Calu3 (cell line): ENCODE data around the gene ID4. TPM values are rescaled to one million over a fixed set of nuclear protein-coding genes. Genes with fewer than 3 reads are reported as not detected.

ENCODE experiments used
- BruUV-seq: library from RNA; stranded (reverse); fragments of 400-500 nt; replicated peaks from 2 replicates; lab custom pipeline; 2021; lab: Mats Ljungman, UMichigan
- CTCF ChIA-PET: fragments of 300-600 bp; sonication (Branson Sonifier 250); formaldehyde crosslinking; loops from one replicate; lab custom pipeline; 2022; ENCODE audit warnings: antibody characterized with exemption; lab: Charles Lee
- DNase-seq: peaks from one replicate; pipeline ENCODE4 v3.0.0; 2022
- H3K27ac Mint-ChIP-seq: one replicate; pipeline ENCODE4 v1.8.0; 2022; ENCODE audit warnings: mixed read lengths; ENCODE audit not compliant: unreplicated experiment
- H3K27me3 Mint-ChIP-seq: one replicate; pipeline ENCODE4 v1.8.0; 2022; ENCODE audit warnings: mixed read lengths; ENCODE audit not compliant: unreplicated experiment
- H3K36me3 Mint-ChIP-seq: one replicate; pipeline ENCODE4 v1.8.0; 2022; ENCODE audit warnings: mild to moderate bottlenecking, moderate library complexity, mixed read lengths; ENCODE audit not compliant: insufficient read depth, unreplicated experiment
- H3K4me1 Mint-ChIP-seq: one replicate; pipeline ENCODE4 v1.8.0; 2022; ENCODE audit warnings: mild to moderate bottlenecking, low read depth, mixed read lengths; ENCODE audit not compliant: unreplicated experiment
- H3K4me3 Mint-ChIP-seq: one replicate; pipeline ENCODE4 v1.8.0; 2022; ENCODE audit warnings: mild to moderate bottlenecking, low read depth, moderate library complexity, mixed read lengths; ENCODE audit not compliant: unreplicated experiment
- H3K9me3 Mint-ChIP-seq: one replicate; pipeline ENCODE4 v1.8.0; 2022; ENCODE audit warnings: low read depth, mixed read lengths; ENCODE audit not compliant: unreplicated experiment
- intact Hi-C: fragments of 100-400 bp; cut with micrococcal nuclease; formaldehyde crosslinking; loops from one replicate; pipeline ENCODE4 v1.10.0; 2022; ENCODE audit not compliant: unreplicated experiment
- total RNA-seq: library from RNA; stranded (reverse); gene quantifications from 2 replicates; pipeline ENCODE4 v1.2.3, GENCODE V29; 2022
- TF ChIP-seq, protein P1 (sequence below): fragments of 200-600 bp; IDR thresholded peaks from one replicate; pipeline ENCODE4 v1.8.0; 2022; ENCODE audit warnings: antibody characterized with exemption; ENCODE audit not compliant: unreplicated experiment

ID4 gene
- total RNA-seq, 1 experiment from 2014 or later = 1.8 TPM

DNA sequence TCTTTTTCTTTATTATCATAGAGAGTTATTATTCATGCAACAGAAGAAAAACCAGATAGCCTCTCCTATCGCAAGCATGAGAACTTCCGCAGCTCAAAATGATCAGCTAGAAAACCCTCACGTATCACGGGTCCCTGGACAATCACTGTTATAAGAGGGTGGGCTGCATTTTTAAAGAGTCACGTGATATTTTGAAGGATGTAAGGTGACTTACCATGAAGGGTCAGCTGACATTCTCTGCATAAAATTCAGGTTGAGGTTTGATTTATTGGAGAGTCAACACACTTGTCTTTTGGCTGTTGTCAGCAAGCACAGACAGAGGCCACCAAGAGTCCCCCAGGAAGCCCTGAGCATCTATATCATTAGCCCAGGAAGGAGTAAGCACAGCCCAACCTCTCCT lies 39.5 kb downstream of the ID4 start:
- Mint-ChIP-seq H3K4me3 (no peak overlapping the region), H3K27ac (no peak overlapping the region), H3K4me1 (no peaks in the 10 kb centered on the region), H3K27me3 (no peaks in the 10 kb centered on the region), H3K9me3 (no peaks in the 10 kb centered on the region), H3K36me3 (no peaks in the 10 kb centered on the region)
- BruUV-seq = no TSS peak
- TF ChIP-seq, protein P1, sequence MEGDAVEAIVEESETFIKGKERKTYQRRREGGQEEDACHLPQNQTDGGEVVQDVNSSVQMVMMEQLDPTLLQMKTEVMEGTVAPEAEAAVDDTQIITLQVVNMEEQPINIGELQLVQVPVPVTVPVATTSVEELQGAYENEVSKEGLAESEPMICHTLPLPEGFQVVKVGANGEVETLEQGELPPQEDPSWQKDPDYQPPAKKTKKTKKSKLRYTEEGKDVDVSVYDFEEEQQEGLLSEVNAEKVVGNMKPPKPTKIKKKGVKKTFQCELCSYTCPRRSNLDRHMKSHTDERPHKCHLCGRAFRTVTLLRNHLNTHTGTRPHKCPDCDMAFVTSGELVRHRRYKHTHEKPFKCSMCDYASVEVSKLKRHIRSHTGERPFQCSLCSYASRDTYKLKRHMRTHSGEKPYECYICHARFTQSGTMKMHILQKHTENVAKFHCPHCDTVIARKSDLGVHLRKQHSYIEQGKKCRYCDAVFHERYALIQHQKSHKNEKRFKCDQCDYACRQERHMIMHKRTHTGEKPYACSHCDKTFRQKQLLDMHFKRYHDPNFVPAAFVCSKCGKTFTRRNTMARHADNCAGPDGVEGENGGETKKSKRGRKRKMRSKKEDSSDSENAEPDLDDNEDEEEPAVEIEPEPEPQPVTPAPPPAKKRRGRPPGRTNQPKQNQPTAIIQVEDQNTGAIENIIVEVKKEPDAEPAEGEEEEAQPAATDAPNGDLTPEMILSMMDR = no peak
- no peak for DNase-seq
- intact Hi-C loops = no loop called here
- CTCF ChIA-PET = no interaction called here

DNA sequence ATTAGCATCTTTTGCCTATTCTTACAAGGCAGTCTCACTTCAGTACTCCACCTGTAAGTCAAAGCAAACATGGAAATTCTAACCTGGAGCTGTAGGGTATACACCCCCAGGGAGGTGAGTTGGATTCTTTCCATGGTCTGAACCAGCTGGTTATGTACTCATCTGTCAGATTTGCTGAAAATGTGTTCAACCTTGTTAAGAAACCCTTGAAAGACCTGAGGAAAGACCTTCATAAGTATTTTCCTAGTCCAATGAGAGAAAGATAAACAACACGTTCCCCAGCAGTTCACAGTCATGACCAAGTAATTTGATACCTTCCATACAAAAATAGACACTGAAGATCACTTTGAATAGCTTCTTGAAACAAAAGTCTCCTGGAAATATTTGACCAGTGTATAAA lies 42.5 kb downstream of the ID4 start:
- DNase-seq = no peak
- CTCF ChIA-PET = interaction anchor here (1.0 kb wide), 1 partner anchor 12 kb away, joined by 3 read pairs; no protein-coding TSS in a partner anchor
- TF ChIP-seq, protein P1 = no peak
- Mint-ChIP-seq H3K27me3 (no peaks in the 10 kb centered on the region), H3K36me3 (no peaks in the 10 kb centered on the region), H3K4me3 (no peak overlapping the region), H3K27ac (no peak overlapping the region), H3K9me3 (no peaks in the 10 kb centered on the region), H3K4me1 (no peaks in the 10 kb centered on the region)
- intact Hi-C loops = no loop called here
- no TSS peak for BruUV-seq

DNA sequence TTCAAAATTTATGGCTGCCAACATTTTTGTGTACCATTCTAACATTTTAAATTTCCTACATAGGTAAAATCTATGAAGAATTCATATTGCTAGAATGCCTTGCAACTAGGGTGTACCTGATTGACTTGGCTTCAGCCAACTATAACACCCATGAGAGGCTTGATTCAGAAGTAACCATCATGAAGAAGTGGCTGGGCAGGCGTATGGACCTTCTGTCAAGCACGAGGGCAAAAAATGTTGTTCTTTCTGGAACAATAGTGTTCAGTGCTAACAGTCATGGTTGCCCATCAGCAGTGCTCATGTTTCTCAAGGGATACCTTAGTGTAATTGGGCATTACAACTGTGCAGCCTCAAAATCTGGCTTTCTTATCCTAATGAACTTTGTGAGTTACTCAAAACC lies 42.9 kb downstream of the ID4 start:
- H3K9me3 Mint-ChIP-seq = no peaks in the 10 kb centered on the region
- H3K4me3 Mint-ChIP-seq = no peak overlapping the region
- intact Hi-C loops = no loop called here
- H3K27ac Mint-ChIP-seq = no peak overlapping the region
- DNase-seq = no peak
- BruUV-seq = no TSS peak
- CTCF ChIA-PET = interaction anchor here (1.0 kb wide), 1 partner anchor 12 kb away, joined by 3 read pairs; no protein-coding TSS in a partner anchor
- no peaks in the 10 kb centered on the region for H3K4me1 Mint-ChIP-seq
- H3K27me3 Mint-ChIP-seq = no peaks in the 10 kb centered on the region
- TF ChIP-seq, protein P1 = no peak
- no peaks in the 10 kb centered on the region for H3K36me3 Mint-ChIP-seq

DNA sequence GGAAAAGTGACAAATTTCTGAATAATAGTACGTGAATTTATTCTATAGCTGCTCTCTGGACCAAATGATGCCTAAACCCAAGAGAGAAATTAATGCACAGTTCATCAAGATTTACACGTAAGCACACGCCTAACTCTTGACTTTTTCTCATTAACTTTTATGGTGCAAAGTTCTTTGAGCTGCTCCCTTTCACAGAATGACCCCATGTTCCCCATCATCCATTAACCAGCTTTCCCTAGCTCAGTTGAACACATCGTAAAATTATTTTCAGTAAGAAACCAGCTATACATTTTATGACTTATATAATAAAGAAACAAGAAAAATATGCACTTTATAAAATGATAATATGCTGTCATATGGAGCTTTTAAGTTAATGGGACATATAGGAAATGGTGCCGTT lies 54.3 kb downstream of the ID4 start:
- TF ChIP-seq, protein P1 = no peak
- CTCF ChIA-PET = interaction anchor here (0.5 to 1.2 kb wide), 6 partner anchors 12 to 236 kb away, joined by 3 to 7 read pairs (median 3); no protein-coding TSS in a partner anchor
- Mint-ChIP-seq H3K9me3 (no peaks in the 10 kb centered on the region), H3K4me3 (no peak overlapping the region), H3K27me3 (no peaks in the 10 kb centered on the region), H3K27ac (no peak overlapping the region), H3K4me1 (peaks cover 23% of the 10 kb centered on the region), H3K36me3 (peaks cover 5% of the 10 kb centered on the region)
- no peak for DNase-seq
- BruUV-seq = no TSS peak
- intact Hi-C loops = no loop called here
